Tibial artery (tissue), 4 donors: Measurements from ENCODE around the gene SYNJ2.
"Not testable (repeated sequence)": the region's sequence is repeated elsewhere in the genome, so short reads cannot be mapped to it uniquely, and the experiment has no call there.

Experiments used
- DNase-seq, 2 donors: peaks; one replicate each; pipeline ENCODE4 v3.0.0-alpha.2; 2019
- H3K27ac ChIP-seq, 2 donors: fragments of 200-600 bp; sonication (generic) in 1 of 2; 1 replicate in 1 of 2; 2 replicates in 1 of 2; pipeline ENCODE4 v1.5.1; 2018 to 2019; ENCODE audit warnings: mild to moderate bottlenecking in 1 of 2
- H3K27me3 ChIP-seq, 2 donors: fragments of 200-600 bp; sonication (generic) in 1 of 2; one replicate each; pipeline versions ENCODE4 v1.5.1 to v1.6.0; 2016 to 2019
- H3K36me3 ChIP-seq, 3 donors: fragments of 200-600 bp; sonication (generic) in 2 of 3; one replicate each; pipeline ENCODE4 v1.5.1; 2016 to 2019; ENCODE audit warnings: mild to moderate bottlenecking in 2 of 3
- H3K4me1 ChIP-seq, 4 donors: fragments of 200-600 bp; sonication (generic) in 2 of 4; 1 replicate in 3 of 4; 2 replicates in 1 of 4; pipeline ENCODE4 v1.5.1; 2016 to 2019
- H3K4me3 ChIP-seq, 2 donors: fragments of 200-600 bp; sonication (generic) in 1 of 2; 1 replicate in 1 of 2; 2 replicates in 1 of 2; pipeline ENCODE4 v1.5.1; 2018 to 2019; ENCODE audit warnings: mild to moderate bottlenecking in 2 of 2
- H3K9me3 ChIP-seq, 3 donors: fragments of 200-600 bp; sonication (generic) in 1 of 3; one replicate each; pipeline ENCODE4 v1.5.1; 2016 to 2019
- intact Hi-C: fragments of 100-400 bp; cut with DNase I; formaldehyde crosslinking; loops from one replicate; pipeline ENCODE4 v1.15.0; 2023; ENCODE audit warnings: low total_unique reads
- TF ChIP-seq, protein P1 (sequence below), 2 experiments: fragments of 200-600 bp in 1 of 2; fragments of 450-650 bp in 1 of 2; IDR thresholded peaks; one replicate each; pipeline ENCODE4 v1.5.1; 2017 to 2019; ENCODE audit warnings: antibody characterized with exemption in 2 of 2, mild to moderate bottlenecking in 1 of 2, moderate library complexity in 1 of 2

SYNJ2 gene

GRCh38 chr6:157967020-157967419 is 14.6 kb upstream of the SYNJ2 start:
- intact Hi-C loops, result no loop called here
- Histone ChIP-seq H3K4me1 (peaks cover 0 to 14% (median 0%) of the 10 kb centered on the region in 4 donors), H3K4me3 (no peak overlapping the region), H3K27ac (no peak overlapping the region), H3K9me3 (no peaks in the 10 kb centered on the region), H3K27me3 (no peaks in the 10 kb centered on the region), H3K36me3 (no peaks in the 10 kb centered on the region)
- TF ChIP-seq, protein P1, sequence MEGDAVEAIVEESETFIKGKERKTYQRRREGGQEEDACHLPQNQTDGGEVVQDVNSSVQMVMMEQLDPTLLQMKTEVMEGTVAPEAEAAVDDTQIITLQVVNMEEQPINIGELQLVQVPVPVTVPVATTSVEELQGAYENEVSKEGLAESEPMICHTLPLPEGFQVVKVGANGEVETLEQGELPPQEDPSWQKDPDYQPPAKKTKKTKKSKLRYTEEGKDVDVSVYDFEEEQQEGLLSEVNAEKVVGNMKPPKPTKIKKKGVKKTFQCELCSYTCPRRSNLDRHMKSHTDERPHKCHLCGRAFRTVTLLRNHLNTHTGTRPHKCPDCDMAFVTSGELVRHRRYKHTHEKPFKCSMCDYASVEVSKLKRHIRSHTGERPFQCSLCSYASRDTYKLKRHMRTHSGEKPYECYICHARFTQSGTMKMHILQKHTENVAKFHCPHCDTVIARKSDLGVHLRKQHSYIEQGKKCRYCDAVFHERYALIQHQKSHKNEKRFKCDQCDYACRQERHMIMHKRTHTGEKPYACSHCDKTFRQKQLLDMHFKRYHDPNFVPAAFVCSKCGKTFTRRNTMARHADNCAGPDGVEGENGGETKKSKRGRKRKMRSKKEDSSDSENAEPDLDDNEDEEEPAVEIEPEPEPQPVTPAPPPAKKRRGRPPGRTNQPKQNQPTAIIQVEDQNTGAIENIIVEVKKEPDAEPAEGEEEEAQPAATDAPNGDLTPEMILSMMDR (IDR thresholded peaks at IDR 0.05), result no peak
- no peak for DNase-seq

GRCh38 chr6:157967486-157967885 is 14.2 kb upstream of the SYNJ2 start:
- Histone ChIP-seq H3K27ac (no peak overlapping the region), H3K36me3 (no peaks in the 10 kb centered on the region), H3K4me1 (peaks cover 0 to 14% (median 0%) of the 10 kb centered on the region in 4 donors), H3K27me3 (no peaks in the 10 kb centered on the region), H3K4me3 (no peak overlapping the region), H3K9me3 (no peaks in the 10 kb centered on the region)
- no peak for DNase-seq
- intact Hi-C loops, result no loop called here
- TF ChIP-seq, protein P1 (IDR thresholded peaks at IDR 0.05), result no peak

DNA sequence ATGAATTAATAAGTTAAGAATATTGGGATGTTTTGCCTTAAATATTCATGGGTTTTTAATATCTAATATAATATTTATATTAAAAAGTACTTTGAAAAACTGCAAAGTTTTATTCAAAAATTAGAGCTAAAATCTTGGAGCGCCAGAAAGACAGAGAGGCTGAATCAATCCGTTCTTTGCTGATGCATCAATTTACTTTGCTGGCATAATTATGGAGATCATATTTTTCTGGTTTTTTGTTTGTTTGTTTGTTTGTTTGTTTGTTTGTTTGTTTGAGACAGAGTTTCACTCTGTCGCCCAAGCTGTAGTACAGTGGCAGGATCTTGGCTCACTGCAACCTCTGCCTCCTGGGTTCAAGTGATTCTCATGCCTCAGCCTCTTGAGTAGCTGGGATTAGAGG is 9.5 kb upstream of the SYNJ2 start:
- H3K4me3 ChIP-seq, H3K4me1 ChIP-seq, H3K9me3 ChIP-seq, H3K27me3 ChIP-seq, DNase-seq, H3K36me3 ChIP-seq, H3K27ac ChIP-seq, intact Hi-C loops: not testable (repeated sequence)

GRCh38 chr6:157974341-157974894 is 7.2 kb upstream of the SYNJ2 start:
- Histone ChIP-seq H3K36me3 (no peaks in the 10 kb centered on the region), H3K4me3 (no peak overlapping the region), H3K4me1 (no peaks in the 10 kb centered on the region), H3K27ac (no peak overlapping the region), H3K9me3 (no peaks in the 10 kb centered on the region), H3K27me3 (no peaks in the 10 kb centered on the region)
- no peak for DNase-seq
- TF ChIP-seq, protein P1 (IDR thresholded peaks at IDR 0.05), result no peak
- intact Hi-C loops, result no loop called here

DNA sequence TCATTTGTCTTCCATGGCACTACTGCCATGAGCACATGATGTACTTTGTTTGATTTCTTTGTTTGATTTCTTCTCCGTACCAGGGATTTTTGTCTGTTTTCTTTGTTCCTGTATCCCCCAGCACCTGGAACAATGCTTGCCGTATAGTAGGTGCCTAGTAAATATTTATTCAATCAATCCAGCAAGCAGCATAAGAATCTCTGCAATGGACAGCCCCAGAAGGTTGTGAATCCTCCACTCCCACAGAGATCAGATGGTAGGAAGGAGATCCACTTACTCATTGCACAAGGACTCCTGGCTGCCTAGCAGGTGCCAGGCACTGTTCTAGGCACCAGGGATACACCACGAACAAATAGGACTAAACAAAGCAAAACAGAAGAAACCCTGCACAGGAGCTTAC is 6.7 kb upstream of the SYNJ2 start:
- DNase-seq, result no peak
- Histone ChIP-seq H3K27ac (no peak overlapping the region), H3K27me3 (no peaks in the 10 kb centered on the region), H3K36me3 (no peaks in the 10 kb centered on the region), H3K9me3 (no peaks in the 10 kb centered on the region), H3K4me3 (no peak overlapping the region), H3K4me1 (no peaks in the 10 kb centered on the region)
- TF ChIP-seq, protein P1 (IDR thresholded peaks at IDR 0.05), result no peak
- intact Hi-C loops, result no loop called here

DNA sequence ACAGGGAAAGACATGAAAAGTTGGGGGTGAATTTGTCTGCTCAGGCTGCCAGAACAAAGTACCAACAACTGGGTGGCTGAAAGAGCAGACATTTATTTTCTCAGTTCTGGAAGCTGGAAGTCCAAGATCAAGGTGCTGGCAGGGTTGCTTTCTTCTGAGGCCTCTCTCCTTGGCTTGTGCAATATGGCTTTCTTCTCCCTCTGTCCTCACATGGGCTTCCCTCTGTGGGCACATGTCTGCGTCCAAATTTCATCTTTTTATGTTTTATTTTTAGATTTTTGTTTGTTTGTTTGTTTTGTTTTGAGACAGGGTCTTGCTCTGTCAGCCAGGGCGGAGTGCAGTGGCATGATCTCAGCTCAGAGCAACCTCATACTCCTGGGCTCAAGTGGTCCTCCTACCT is 6.2 kb upstream of the SYNJ2 start:
- no peak overlapping the region for H3K27ac ChIP-seq
- no peak for DNase-seq
- H3K27me3 ChIP-seq, result no peaks in the 10 kb centered on the region
- TF ChIP-seq, protein P1 (IDR thresholded peaks at IDR 0.05), result no peak
- no peak overlapping the region for H3K4me3 ChIP-seq
- no peaks in the 10 kb centered on the region for H3K4me1 ChIP-seq
- H3K9me3 ChIP-seq, result no peaks in the 10 kb centered on the region
- intact Hi-C loops, result no loop called here
- no peaks in the 10 kb centered on the region for H3K36me3 ChIP-seq
